Neural progenitor cell (in vitro differentiated cells): ENCODE data around the gene TICAM1. TPM values are rescaled to one million over a fixed set of nuclear protein-coding genes. Genes with fewer than 3 reads are reported as not detected.

ENCODE experiments used
- DNase-seq: peaks from one replicate; pipeline ENCODE4 v3.0.0-alpha.2; 2016; ENCODE audit warnings: low spot score
- H2AFZ ChIP-seq: fragments of 200-600 bp; sonication (generic); replicated peaks from 2 replicates; pipeline ENCODE4 v1.6.1; 2016; ENCODE audit warnings: antibody characterized with exemption
- H3F3A ChIP-seq: fragments of 200-600 bp; sonication (generic); 2 replicates; pipeline ENCODE4 v1.6.1; 2016; ENCODE audit warnings: antibody characterized with exemption, low read depth
- H3K27ac ChIP-seq: fragments of 200-600 bp; sonication (generic); 2 replicates; pipeline ENCODE4 v1.5.1; 2016; ENCODE audit warnings: mild to moderate bottlenecking
- H3K27me3 ChIP-seq: fragments of 200-600 bp; sonication (generic); 2 replicates; pipeline ENCODE4 v1.6.1; 2016; ENCODE audit warnings: mild to moderate bottlenecking, moderate library complexity
- H3K36me3 ChIP-seq: fragments of 200-600 bp; sonication (generic); 2 replicates; pipeline ENCODE4 v1.5.1; 2016
- H3K4me1 ChIP-seq: fragments of 200-600 bp; sonication (generic); 2 replicates; pipeline ENCODE4 v1.6.1; 2016; ENCODE audit warnings: mixed run types
- H3K4me2 ChIP-seq: fragments of 200-600 bp; sonication (generic); 2 replicates; pipeline ENCODE4 v1.6.1; 2016
- H3K4me3 ChIP-seq: fragments of 200-600 bp; sonication (generic); 2 replicates; pipeline ENCODE4 v1.5.1; 2016
- H3K79me2 ChIP-seq: fragments of 200-600 bp; sonication (generic); 2 replicates; pipeline ENCODE4 v1.6.1; 2016; ENCODE audit warnings: low read depth
- H3K9ac ChIP-seq: fragments of 200-600 bp; sonication (generic); 2 replicates; pipeline ENCODE4 v1.6.1; 2016
- H3K9me3 ChIP-seq: fragments of 200-600 bp; sonication (generic); 2 replicates; pipeline ENCODE4 v1.5.1; 2016; ENCODE audit warnings: low read depth
- H4K20me1 ChIP-seq: fragments of 200-600 bp; sonication (generic); 2 replicates; pipeline ENCODE4 v1.6.1; 2016; ENCODE audit warnings: low read depth
- H3K27ac Mint-ChIP-seq: 3 replicates; pipeline ENCODE4 v1.8.0; 2021; ENCODE audit warnings: mixed read lengths
- H3K27me3 Mint-ChIP-seq: 2 replicates; pipeline ENCODE4 v1.8.0; 2022; ENCODE audit warnings: low read depth, mild to moderate bottlenecking, inconsistent platforms, moderate library complexity, mixed read lengths; ENCODE audit not compliant: insufficient read depth
- H3K36me3 Mint-ChIP-seq: 3 replicates; pipeline ENCODE4 v1.8.0; 2021; ENCODE audit warnings: mixed read lengths
- H3K4me1 Mint-ChIP-seq: 3 replicates; pipeline ENCODE4 v1.8.0; 2021; ENCODE audit warnings: mixed read lengths
- H3K4me3 Mint-ChIP-seq: 3 replicates; pipeline ENCODE4 v1.8.0; 2021; ENCODE audit warnings: mild to moderate bottlenecking, moderate library complexity, mixed read lengths
- H3K9me3 Mint-ChIP-seq: 3 replicates; pipeline ENCODE4 v1.8.0; 2020; ENCODE audit warnings: mixed read lengths
- CTCF ChIP-seq: fragments of 200-600 bp; sonication (generic); IDR thresholded peaks from 2 replicates; pipeline ENCODE4 v1.5.1; 2017; ENCODE audit warnings: antibody characterized with exemption, mild to moderate bottlenecking
- EZH2 ChIP-seq: fragments of 200-600 bp; sonication (generic); IDR thresholded peaks from 2 replicates; pipeline ENCODE4 v1.6.1; 2017; ENCODE audit warnings: antibody characterized with exemption, mild to moderate bottlenecking, moderate library complexity
- EZH2phosphoT487 ChIP-seq: fragments of 200-600 bp; sonication (generic); IDR thresholded peaks from 2 replicates; pipeline ENCODE4 v1.6.1; 2017; ENCODE audit warnings: antibody characterized with exemption
- microRNA-seq: library from miRNA; unstranded; fragments of <30 nt; microRNA quantifications from one replicate; pipeline ENCODE4, GENCODE V29; 2016
- small RNA-seq: library from RNA; depleted of rRNA; stranded (forward); fragments of <200 nt; gene quantifications from one replicate; pipeline ENCODE3, GENCODE V24; 2015
- total RNA-seq: library from RNA; depleted of rRNA; stranded (reverse); fragments of >200 nt; gene quantifications from 2 replicates; pipeline ENCODE4 v1.2.3, GENCODE V29; 2015; ENCODE audit warnings: low replicate concordance

The TICAM1 gene
- total RNA-seq, 1 donor from 2014 or later: not detected

DNA sequence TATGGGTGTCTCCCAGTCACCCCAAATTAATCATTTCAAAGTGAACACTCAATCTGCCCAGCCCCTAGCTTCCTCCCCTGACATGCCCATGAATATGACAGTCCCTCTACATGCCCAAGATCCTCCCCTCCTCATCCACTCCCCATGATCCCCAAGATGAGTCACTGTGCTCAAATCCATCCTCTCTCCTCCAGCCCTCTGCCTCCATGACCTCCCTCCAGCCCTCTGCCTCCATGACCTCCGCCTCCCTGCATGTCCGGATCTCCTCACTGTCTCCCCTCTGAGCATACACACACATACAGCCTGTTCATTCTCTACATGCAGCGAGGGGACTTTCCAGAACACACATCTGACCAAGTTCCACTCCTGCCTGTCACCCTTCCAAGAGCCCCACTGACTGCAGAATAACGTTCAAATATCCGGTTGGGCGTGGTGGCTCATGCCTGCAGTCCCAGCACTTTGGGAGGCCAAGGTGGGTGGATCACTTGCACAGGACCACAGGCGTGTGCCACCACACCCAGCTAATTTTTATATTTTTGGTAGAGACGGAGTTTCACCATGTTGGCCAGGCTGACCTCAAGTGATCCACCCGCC lies 58.4 kb downstream of the TICAM1 start:
- Mint-ChIP-seq H3K36me3 (no peaks in the 10 kb centered on the region), H3K27ac (no peak overlapping the region), H3K27me3 (peaks cover 32% of the 10 kb centered on the region), H3K9me3 (no peaks in the 10 kb centered on the region), H3K4me3 (no peak overlapping the region), H3K4me1 (peaks cover 8% of the 10 kb centered on the region)
- no peak for TF ChIP-seq CTCF
- TF ChIP-seq EZH2phosphoT487: no peak
- no peak for TF ChIP-seq EZH2
- Histone ChIP-seq H4K20me1 (peaks cover 16% of the 10 kb centered on the region), H3K4me1 (peaks cover 7% of the 10 kb centered on the region), H3K79me2 (no peaks in the 10 kb centered on the region), H3K4me3 (no peak overlapping the region), H3K9ac (no peak overlapping the region), H3K27me3 (peaks cover 72% of the 10 kb centered on the region), H3K27ac (no peak overlapping the region), H3K36me3 (no peaks in the 10 kb centered on the region), H3K9me3 (no peaks in the 10 kb centered on the region), H3F3A (peaks cover 12% of the 10 kb centered on the region), H3K4me2 (no peak overlapping the region), H2AFZ (no peak overlapping the region)
- no peak for DNase-seq

GRCh38 chr19:4772566-4772965 lies 58.9 kb downstream of the TICAM1 start:
- H3K27ac ChIP-seq: no peak overlapping the region
- peaks cover 32% of the 10 kb centered on the region for H3K27me3 Mint-ChIP-seq
- no peak for TF ChIP-seq EZH2phosphoT487
- TF ChIP-seq EZH2: no peak
- TF ChIP-seq CTCF: no peak

GRCh38 chr19:4768934-4769777 lies 62.4 kb downstream of the TICAM1 start:
- TF ChIP-seq EZH2phosphoT487 (no peak), EZH2 (no peak), CTCF (no peak)
- H3K36me3 ChIP-seq: no peaks in the 10 kb centered on the region
- DNase-seq: peak; percentile 97
- Mint-ChIP-seq H3K9me3 (no peaks in the 10 kb centered on the region), H3K4me1 (peaks cover 13% of the 10 kb centered on the region), H3K27me3 (peaks cover 30% of the 10 kb centered on the region), H3K4me3 (peak overlapping the region; percentile 71), H3K27ac (no peak overlapping the region), H3K36me3 (no peaks in the 10 kb centered on the region)
- no peak overlapping the region for H3K4me3 ChIP-seq
- H3K4me2 ChIP-seq: peak overlapping the region; percentile 29
- H3K4me1 ChIP-seq: no peaks in the 10 kb centered on the region
- peaks cover 57% of the 10 kb centered on the region for H3K27me3 ChIP-seq
- no peaks in the 10 kb centered on the region for H3K9me3 ChIP-seq
- no peak overlapping the region for H3K27ac ChIP-seq
- H3F3A ChIP-seq: peaks cover 12% of the 10 kb centered on the region
- H4K20me1 ChIP-seq: peaks cover 16% of the 10 kb centered on the region
- no peak overlapping the region for H2AFZ ChIP-seq
- H3K9ac ChIP-seq: no peak overlapping the region
- H3K79me2 ChIP-seq: no peaks in the 10 kb centered on the region

More at GRCh38 chr19:4772566-4772965, 58.9 kb downstream of the TICAM1 start:
- no peak overlapping the region for H3K4me2 ChIP-seq
- peaks cover 70% of the 10 kb centered on the region for H3K27me3 ChIP-seq
- H3K9ac ChIP-seq: no peak overlapping the region
- H3K4me3 Mint-ChIP-seq: peak overlapping the region; percentile 29
- no peak overlapping the region for H3K27ac Mint-ChIP-seq
- no peak overlapping the region for H3K4me3 ChIP-seq
- H3K79me2 ChIP-seq: no peaks in the 10 kb centered on the region
- peaks cover 8% of the 10 kb centered on the region for H3K4me1 Mint-ChIP-seq
- peaks cover 7% of the 10 kb centered on the region for H3K4me1 ChIP-seq
- H3K36me3 ChIP-seq: no peaks in the 10 kb centered on the region
- no peaks in the 10 kb centered on the region for H3K9me3 ChIP-seq
- no peak for DNase-seq
- H3K36me3 Mint-ChIP-seq: no peaks in the 10 kb centered on the region
- H3F3A ChIP-seq: peaks cover 12% of the 10 kb centered on the region
- no peak overlapping the region for H2AFZ ChIP-seq
- no peaks in the 10 kb centered on the region for H3K9me3 Mint-ChIP-seq
- H4K20me1 ChIP-seq: peaks cover 16% of the 10 kb centered on the region

Small RNA genes lying within 50 kb of the gene (microRNA-seq; reads per million reads assigned to microRNA genes)
- not detected for gene MIR7-3

Small RNA genes lying within 50 kb of the gene (small RNA-seq; reads per million reads assigned to genes)
- 0.07 reads per million for gene MIR7-3

Other genes starting within 250 kb of the TICAM1 start
- 8.2 and 15.2 TPM in 2 replicates for gene TNFAIP8L1, start 192.2 kb downstream of the TICAM1 start, total RNA-seq
- gene MYDGF, start 161.4 kb downstream of the TICAM1 start, total RNA-seq: 23.4 and 39.5 TPM in 2 replicates
- 17.1 and 34.7 TPM in 2 replicates for gene DPP9, start 107.9 kb downstream of the TICAM1 start, total RNA-seq
- gene FEM1A, start 40.0 kb downstream of the TICAM1 start, total RNA-seq: 6.9 and 13.9 TPM in 2 replicates
- 49.7 and 108 TPM in 2 replicates for gene PLIN3, start 36.0 kb upstream of the TICAM1 start, total RNA-seq
- not detected in 2 replicates for gene ARRDC5, start 71.2 kb upstream of the TICAM1 start, total RNA-seq
- 34.1 and 74.7 TPM in 2 replicates for gene UHRF1, start 77.8 kb upstream of the TICAM1 start, total RNA-seq
- 16.0 and 45.1 TPM in 2 replicates for gene KDM4B, start 137.4 kb upstream of the TICAM1 start, total RNA-seq